ENCODE data around the gene ZNF121.

Gene ZNF121

GRCh38 chr19:9538183-9539058, 45.9 kb downstream of the ZNF121 start, which contains the start of gene ZNF426:
Gene ZNF426 (minus strand): TSS chr19:9538645. CDS start chr19:9536232, 2,413 bp downstream.
- peak; percentile 32 for DNase-seq

GRCh38 chr19:9535934-9536333, 48.4 kb downstream of the ZNF121 start:
- no peak for DNase-seq

GRCh38 chr19:9531933-9532332, 52.4 kb downstream of the ZNF121 start:
- DNase-seq = no peak

DNA sequence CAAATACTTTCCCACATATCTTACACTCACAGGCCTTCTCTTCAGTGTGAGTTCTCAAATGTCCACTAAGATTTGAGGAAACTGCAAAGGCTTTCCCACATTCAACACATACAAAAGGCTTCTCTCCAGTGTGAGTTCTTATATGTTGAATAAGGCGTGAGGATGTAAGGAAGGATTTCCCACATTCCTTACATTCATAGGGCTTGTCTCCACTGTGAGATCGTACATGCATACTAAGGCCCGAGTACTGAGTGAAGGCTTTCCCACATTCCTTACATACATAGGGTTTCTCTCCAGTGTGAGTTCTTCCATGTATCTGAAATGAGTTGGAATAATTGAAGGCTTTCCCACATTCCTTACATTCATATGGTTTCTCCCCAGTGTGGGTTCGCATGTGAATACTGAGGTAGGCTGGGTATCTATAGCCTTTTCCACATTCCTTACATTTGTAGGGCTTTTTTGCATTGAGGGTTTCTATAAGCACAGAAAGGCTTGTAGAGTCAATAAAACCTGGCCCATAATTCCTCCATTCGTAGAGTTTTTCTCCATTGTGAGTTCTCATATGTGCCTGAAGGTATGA, 55.5 kb downstream of the ZNF121 start:
- DNase-seq = no peak

DNA sequence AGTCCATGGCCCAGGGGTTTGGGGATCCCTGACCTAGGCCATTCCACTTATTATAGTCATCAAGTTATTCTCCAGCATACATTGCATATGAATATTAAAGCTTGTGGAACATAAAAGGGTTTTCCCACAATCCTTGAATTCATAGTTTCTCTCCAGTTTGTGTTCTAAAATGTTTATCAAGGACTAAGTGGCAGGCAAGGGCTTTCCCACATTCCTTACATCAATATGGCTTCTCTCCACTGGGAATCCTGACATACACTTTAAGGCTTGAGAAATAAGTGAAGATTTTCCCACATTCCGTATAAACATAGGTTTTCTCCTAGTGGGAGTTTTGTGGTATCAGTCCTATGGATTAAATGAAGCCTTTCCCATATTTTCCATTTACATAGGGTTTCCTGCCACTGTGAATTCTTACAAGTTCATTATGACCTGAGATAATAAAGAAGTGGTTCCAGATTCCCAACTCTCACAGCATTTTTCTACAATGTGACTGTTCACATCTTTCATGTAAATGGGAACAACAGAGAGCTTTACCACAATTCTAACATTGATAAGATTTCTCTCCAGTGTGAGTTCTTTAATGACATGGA, 60.3 kb downstream of the ZNF121 start:
- no peak for DNase-seq
